H9 (cell line): ENCODE measurements around the gene ARRB1. TPM values are rescaled to one million over a fixed set of nuclear protein-coding genes. Genes with fewer than 3 reads are reported as not detected.

Experiments used
- DNase-seq: peaks from one replicate; pipeline ENCODE4 v3.0.0-alpha.2; 2017
- H2AFZ ChIP-seq: one replicate; pipeline ENCODE4 v1.6.1; 2013; ENCODE audit warnings: mild to moderate bottlenecking, low read length, control low read depth, moderate library complexity
- H2AK5ac ChIP-seq: 2 replicates; pipeline ENCODE4 v1.6.1; 2013; ENCODE audit warnings: low read length, control low read depth, mixed read lengths; ENCODE audit not compliant: insufficient read length
- H2BK120ac ChIP-seq: one replicate; pipeline ENCODE4 v1.6.1; 2013; ENCODE audit warnings: low read depth, mild to moderate bottlenecking, low read length, control low read depth, inconsistent platforms; ENCODE audit not compliant: poor library complexity, severe bottlenecking
- H2BK12ac ChIP-seq: 2 replicates; pipeline ENCODE4 v1.6.1; 2013; ENCODE audit warnings: low read length, control low read depth, mixed read lengths, low read depth; ENCODE audit not compliant: insufficient read length
- H2BK15ac ChIP-seq: 2 replicates; pipeline ENCODE4 v1.6.1; 2013; ENCODE audit warnings: low read depth, low read length, control low read depth
- H2BK20ac ChIP-seq: one replicate; pipeline ENCODE4 v1.6.1; 2013; ENCODE audit warnings: low read depth, mild to moderate bottlenecking, low read length, control low read depth, inconsistent platforms; ENCODE audit not compliant: poor library complexity, severe bottlenecking
- H2BK5ac ChIP-seq: 2 replicates; pipeline ENCODE4 v1.6.1; 2013; ENCODE audit warnings: low read length, control low read depth, mixed read lengths; ENCODE audit not compliant: insufficient read length
- H3K14ac ChIP-seq: 2 replicates; pipeline ENCODE4 v1.6.1; 2013; ENCODE audit warnings: low read length, control low read depth; ENCODE audit not compliant: insufficient read depth
- H3K18ac ChIP-seq: 2 replicates; pipeline ENCODE4 v1.6.1; 2013; ENCODE audit warnings: low read depth, mild to moderate bottlenecking, mixed read lengths, low read length, control low read depth; ENCODE audit not compliant: insufficient read length
- H3K23ac ChIP-seq: 2 replicates; pipeline ENCODE4 v1.6.1; 2013; ENCODE audit warnings: low read length, control low read depth, mixed read lengths, low read depth; ENCODE audit not compliant: insufficient read length
- H3K23me2 ChIP-seq: 2 replicates; pipeline ENCODE4 v1.6.1; 2013; ENCODE audit warnings: low read depth, mild to moderate bottlenecking, mixed read lengths, low read length, control low read depth; ENCODE audit not compliant: insufficient read length, poor library complexity, severe bottlenecking
- H3K27ac ChIP-seq: 2 replicates; pipeline ENCODE4 v1.5.1; 2013; ENCODE audit warnings: low read length, control low read depth, mixed read lengths, low read depth; ENCODE audit not compliant: insufficient read length
- H3K27me3 ChIP-seq: 2 replicates; pipeline ENCODE4 v1.6.1; 2013; ENCODE audit warnings: low read length, control low read depth, inconsistent platforms; ENCODE audit not compliant: insufficient read depth
- H3K4ac ChIP-seq: 2 replicates; pipeline ENCODE4 v1.6.1; 2013; ENCODE audit warnings: low read depth, mild to moderate bottlenecking, control low read depth, inconsistent platforms, low read length, moderate library complexity
- H3K4me1 ChIP-seq: 2 replicates; pipeline ENCODE4 v1.6.1; 2013; ENCODE audit warnings: low read length, control low read depth, inconsistent platforms; ENCODE audit not compliant: insufficient read depth
- H3K4me2 ChIP-seq: 2 replicates; pipeline ENCODE4 v1.6.1; 2013; ENCODE audit warnings: low read length, control low read depth, mixed read lengths; ENCODE audit not compliant: insufficient read length, insufficient read depth
- H3K56ac ChIP-seq: 2 replicates; pipeline ENCODE4 v1.6.1; 2013; ENCODE audit warnings: low read depth, mild to moderate bottlenecking, mixed read lengths, low read length, control low read depth; ENCODE audit not compliant: insufficient read length
- H3K79me1 ChIP-seq: 2 replicates; pipeline ENCODE4 v1.6.1; 2013; ENCODE audit warnings: low read depth, mild to moderate bottlenecking, moderate library complexity, low read length, control low read depth, inconsistent platforms; ENCODE audit not compliant: insufficient read depth, poor library complexity, severe bottlenecking
- H3K79me2 ChIP-seq: 2 replicates; pipeline ENCODE4 v1.6.1; 2013; ENCODE audit warnings: low read length, control low read depth, inconsistent platforms; ENCODE audit not compliant: insufficient read depth
- H3K9ac ChIP-seq: 2 replicates; pipeline ENCODE4 v1.6.1; 2013; ENCODE audit warnings: low read length, control low read depth, mixed read lengths; ENCODE audit not compliant: insufficient read length; ENCODE audit errors: extremely low read depth
- H3K9me3 ChIP-seq: one replicate; pipeline ENCODE4 v1.6.1; 2013; ENCODE audit warnings: low read depth, low read length, inconsistent platforms; ENCODE audit not compliant: control insufficient read depth
- H3T11ph ChIP-seq: one replicate; pipeline ENCODE4 v1.6.1; 2013; ENCODE audit warnings: mild to moderate bottlenecking, low read length, control low read depth, inconsistent platforms
- H4K20me1 ChIP-seq: one replicate; pipeline ENCODE4 v1.6.1; 2013; ENCODE audit not compliant: control insufficient read depth, insufficient read length, insufficient read depth
- H4K5ac ChIP-seq: 2 replicates; pipeline ENCODE4 v1.6.1; 2013; ENCODE audit warnings: low read depth, mild to moderate bottlenecking, mixed read lengths, low read length, control low read depth; ENCODE audit not compliant: insufficient read length
- H4K8ac ChIP-seq: replicated peaks from 2 replicates; pipeline ENCODE4 v1.6.1; 2013; ENCODE audit warnings: low read length, control low read depth, mixed read lengths, low read depth; ENCODE audit not compliant: insufficient read length
- H4K91ac ChIP-seq: 2 replicates; pipeline ENCODE4 v1.6.1; 2013; ENCODE audit warnings: low read depth, mild to moderate bottlenecking, moderate library complexity, mixed read lengths, low read length, control low read depth; ENCODE audit not compliant: insufficient read length
- H3K27ac Mint-ChIP-seq, 3 experiments: 2 replicates in 2 of 3; 3 replicates in 1 of 3; pipeline ENCODE4 v1.8.0; 2020 to 2021; ENCODE audit warnings: mixed read lengths in 3 of 3, mild to moderate bottlenecking in 1 of 3, moderate library complexity in 1 of 3
- H3K27me3 Mint-ChIP-seq: 2 replicates; pipeline ENCODE4 v1.8.0; 2021; ENCODE audit warnings: low read depth, mild to moderate bottlenecking, moderate library complexity, mixed read lengths
- H3K36me3 Mint-ChIP-seq, 3 experiments: 2 replicates in 2 of 3; 3 replicates in 1 of 3; pipeline ENCODE4 v1.8.0; 2020 to 2021; ENCODE audit warnings: low read depth in 3 of 3, mixed read lengths in 3 of 3; ENCODE audit not compliant: insufficient read depth in 1 of 3
- H3K4me1 Mint-ChIP-seq, 2 experiments: 2 replicates each; pipeline ENCODE4 v1.8.0; 2020; ENCODE audit warnings: mixed read lengths in 2 of 2
- H3K4me3 Mint-ChIP-seq, 2 experiments: 2 replicates in 1 of 2; 3 replicates in 1 of 2; pipeline ENCODE4 v1.8.0; 2020 to 2021; ENCODE audit warnings: mild to moderate bottlenecking in 2 of 2, mixed read lengths in 2 of 2, moderate library complexity in 1 of 2
- H3K9me3 Mint-ChIP-seq, 2 experiments: 2 replicates in 1 of 2; 3 replicates in 1 of 2; pipeline ENCODE4 v1.8.0; 2020; ENCODE audit warnings: mild to moderate bottlenecking in 2 of 2, mixed read lengths in 2 of 2, moderate library complexity in 1 of 2
- CTCF ChIP-seq: fragments of 200-600 bp; sonication (generic); conservative IDR thresholded peaks from 3 replicates; pipeline ENCODE4 v1.8.0; 2021; ENCODE audit warnings: antibody characterized with exemption, mild to moderate bottlenecking
- WGBS: extraction: QIAGEN DNeasy Blood & Tissue Kit; methylation state at CpG from one replicate; pipeline ENCODE4 v1.1.7; 2013; ENCODE audit warnings: missing lambda C conversion rate, low lambda C conversion rate, mixed read lengths; ENCODE audit not compliant: insufficient read length; ENCODE audit errors: extremely low coverage; 5-methylcytosine and 5-hydroxymethylcytosine counted together
- total RNA-seq: library from RNA; stranded (reverse); gene quantifications from 2 replicates; pipeline ENCODE4 v1.2.1, GENCODE V29; 2021

Gene ARRB1
- total RNA-seq, 1 experiment from 2014 or later, result 20.6 TPM

DNA sequence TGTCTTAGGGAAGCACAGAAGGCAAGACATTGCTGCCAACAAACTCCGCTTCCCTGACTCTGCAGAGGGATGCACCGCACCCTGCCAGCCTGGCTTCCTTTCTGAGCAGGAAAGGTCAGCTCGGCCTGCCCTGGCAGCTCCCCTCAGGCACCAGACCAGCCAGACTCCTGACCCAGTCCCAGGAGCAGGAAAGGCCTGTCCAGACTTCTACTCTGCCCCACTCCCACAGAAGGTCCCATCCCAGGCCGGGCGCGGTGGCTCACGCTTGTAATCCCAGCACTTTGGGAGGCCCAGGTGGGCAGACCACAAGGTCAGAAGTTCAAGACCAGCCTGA is 17.7 kb downstream of the ARRB1 start:
- H3K18ac ChIP-seq, result no peak overlapping the region
- no peak overlapping the region for H2BK15ac ChIP-seq
- no peak overlapping the region for H3K27ac ChIP-seq
- Mint-ChIP-seq H3K9me3 (peaks cover 4 to 11% of the 10 kb centered on the region in 2 experiments; a peak in 4 of 5 replicates), H3K4me3 (no peak overlapping the region), H3K27ac (no peak overlapping the region), H3K4me1 (peaks cover 30 to 75% of the 10 kb centered on the region in 2 experiments), H3K36me3 (peaks cover 0 to 11% (median 10%) of the 10 kb centered on the region in 3 experiments; a peak in 5 of 7 replicates), H3K27me3 (peaks cover 2% of the 10 kb centered on the region)
- H3K23ac ChIP-seq, result no peak overlapping the region
- DNase-seq, result no peak
- H3K9ac ChIP-seq, result no peak overlapping the region
- no peak overlapping the region for H2BK120ac ChIP-seq
- no CpG with 5 or more reads among the region's 7 CpGs for WGBS
- H3K4ac ChIP-seq, result no peak overlapping the region
- H4K5ac ChIP-seq, result no peak overlapping the region
- H2BK12ac ChIP-seq, result no peak overlapping the region
- H3K4me1 ChIP-seq, result peaks cover 14% of the 10 kb centered on the region; the same call in 1 of the 2 replicates
- H3K9me3 ChIP-seq, result no peaks in the 10 kb centered on the region
- H2BK5ac ChIP-seq, result no peak overlapping the region
- H4K91ac ChIP-seq, result no peak overlapping the region
- H3K14ac ChIP-seq, result peak overlapping the region; percentile 13; the same call in 1 of the 2 replicates
- no peak overlapping the region for H3K4me2 ChIP-seq
- no peaks in the 10 kb centered on the region for H3K79me2 ChIP-seq
- H2AFZ ChIP-seq, result no peak overlapping the region
- H3K23me2 ChIP-seq, result no peaks in the 10 kb centered on the region
- no peak overlapping the region for H3T11ph ChIP-seq
- H2BK20ac ChIP-seq, result no peak overlapping the region
- no peak overlapping the region for H4K8ac ChIP-seq
- H3K27me3 ChIP-seq, result no peaks in the 10 kb centered on the region
- no peak overlapping the region for H3K56ac ChIP-seq
- H3K79me1 ChIP-seq, result no peaks in the 10 kb centered on the region
- no peak overlapping the region for H2AK5ac ChIP-seq
- no peak for TF ChIP-seq CTCF
- no peaks in the 10 kb centered on the region for H4K20me1 ChIP-seq
